Lower leg skin (tissue), 4 donors: ENCODE results near the gene THOP1. TPM values are rescaled to one million over a fixed set of nuclear protein-coding genes. Genes with fewer than 3 reads are reported as not detected.

Experiments used
- DNase-seq, 2 donors: peaks; one replicate each; pipeline ENCODE4 v3.0.0-alpha.2; 2019; ENCODE audit warnings: low spot score in 2 of 2
- H3K4me3 ChIP-seq: fragments of 200-600 bp; sonication (generic); 2 replicates; pipeline ENCODE4 v1.5.1; 2017; ENCODE audit warnings: mild to moderate bottlenecking, low read depth; ENCODE audit not compliant: poor library complexity, severe bottlenecking
- CTCF ChIP-seq, 3 donors: fragments of 450-650 bp; IDR thresholded peaks; one replicate each; pipeline ENCODE4 v1.5.1; 2016; ENCODE audit warnings: antibody characterized with exemption in 3 of 3, mild to moderate bottlenecking in 3 of 3, moderate library complexity in 2 of 3
- POLR2A ChIP-seq, 2 donors: fragments of 450-650 bp; IDR thresholded peaks; one replicate each; pipeline ENCODE4 v1.6.1; 2016 to 2017; ENCODE audit warnings: antibody characterized with exemption in 2 of 2, mild to moderate bottlenecking in 1 of 2, moderate library complexity in 1 of 2
- WGBS, 2 donors: methylation state at CpG; one replicate each; pipeline ENCODE4 v1.1.5; 2018; 5-methylcytosine and 5-hydroxymethylcytosine counted together
- intact Hi-C: fragments of 100-400 bp; cut with DNase I; formaldehyde crosslinking; loops from one replicate; pipeline ENCODE4 v1.15.0; 2023; ENCODE audit warnings: low total_unique reads
- total RNA-seq, 4 donors: library from RNA; depleted of rRNA; stranded (reverse); fragments of >200 nt; gene quantifications; one replicate each; pipeline ENCODE4 v1.1.0, GENCODE V29; 2016

The THOP1 gene
- total RNA-seq, 4 donors from 2014 or later, result 35.9 to 56.5 (median 43.7) TPM

GRCh38 chr19:2755448-2755705 lies 29.9 kb upstream of the THOP1 start:
- H3K4me3 ChIP-seq, result no peak overlapping the region
- intact Hi-C loops, result no loop called here
- TF ChIP-seq POLR2A (IDR thresholded peaks at IDR 0.05) (no peak), CTCF (IDR thresholded peaks at IDR 0.05) (no peak)
- WGBS, 2 donors, result 88 to 92% methylated on average over 16 of the region's 16 CpGs
- no peak for DNase-seq

GRCh38 chr19:2755811-2756210 lies 29.5 kb upstream of the THOP1 start:
- no peak for DNase-seq
- intact Hi-C loops, result no loop called here
- TF ChIP-seq CTCF (IDR thresholded peaks at IDR 0.05) (no peak), POLR2A (IDR thresholded peaks at IDR 0.05) (no peak)
- 89 to 90% methylated on average over 16 of the region's 16 CpGs for WGBS, 2 donors
- no peak overlapping the region for H3K4me3 ChIP-seq

GRCh38 chr19:2756477-2756876 lies 28.8 kb upstream of the THOP1 start:
- WGBS, 2 donors, result 83 to 85% methylated on average over 8 of the region's 8 CpGs
- H3K4me3 ChIP-seq, result no peak overlapping the region
- intact Hi-C loops, result no loop called here
- DNase-seq, result no peak
- no peak for TF ChIP-seq POLR2A (IDR thresholded peaks at IDR 0.05)
- TF ChIP-seq CTCF (IDR thresholded peaks at IDR 0.05), result no peak

- 94 to 95% methylated on average over 43 to 47 of the region's 48 CpGs for WGBS, 2 donors
- no peak overlapping the region for H3K4me3 ChIP-seq
- no peak for DNase-seq
- intact Hi-C loops, result no loop called here
- TF ChIP-seq POLR2A (IDR thresholded peaks at IDR 0.05) (no peak), CTCF (IDR thresholded peaks at IDR 0.05) (no peak)
These were observed 28.1 kb upstream of the THOP1 start for GRCh38 chr19:2756921-2757881.

- no peak overlapping the region for H3K4me3 ChIP-seq
- 91 to 93% methylated on average over 17 of the region's 17 CpGs for WGBS, 2 donors
- DNase-seq, result no peak
- intact Hi-C loops, result no loop called here
- TF ChIP-seq POLR2A (IDR thresholded peaks at IDR 0.05), result no peak
- TF ChIP-seq CTCF (IDR thresholded peaks at IDR 0.05), result no peak
These were observed 26.5 kb upstream of the THOP1 start for GRCh38 chr19:2758601-2759313.
